Colonic mucosa (tissue), 4 donors: ENCODE data around the gene PSMB3. TPM values are rescaled to one million over a fixed set of nuclear protein-coding genes. Genes with fewer than 3 reads are reported as not detected.

Source experiments
- DNase-seq: peaks from one replicate; pipeline ENCODE4 v3.0.0-alpha.2; 2020
- H3K27ac ChIP-seq: fragments of 200-600 bp; one replicate; pipeline ENCODE4 v1.8.0; 2021
- H3K27me3 ChIP-seq: fragments of 200-600 bp; one replicate; pipeline ENCODE4 v1.8.0; 2021
- H3K36me3 ChIP-seq: fragments of 200-600 bp; one replicate; pipeline ENCODE4 v1.8.0; 2021
- H3K4me1 ChIP-seq: fragments of 200-600 bp; one replicate; pipeline ENCODE4 v1.8.0; 2021; ENCODE audit warnings: mild to moderate bottlenecking
- H3K4me3 ChIP-seq: fragments of 200-600 bp; one replicate; pipeline ENCODE4 v1.8.0; 2021
- H3K9ac ChIP-seq, 2 donors: one replicate each; pipeline ENCODE4 v1.7.0; 2013; ENCODE audit warnings: control low read depth in 2 of 2, low read depth in 2 of 2, low read length in 2 of 2
- H3K9me3 ChIP-seq: fragments of 200-600 bp; one replicate; pipeline ENCODE4 v1.8.0; 2021
- CTCF ChIP-seq: fragments of 200-600 bp; IDR thresholded peaks from one replicate; pipeline ENCODE4 v1.8.0; 2022; ENCODE audit warnings: antibody characterized with exemption, mild to moderate bottlenecking
- intact Hi-C: fragments of 100-400 bp; cut with DNase I; formaldehyde crosslinking; loops from one replicate; pipeline ENCODE4 v1.14.1; 2022
- total RNA-seq, 2 donors: library from RNA; stranded (reverse); fragmentation: NEBNext Ultra II Directional in 1 of 2; extraction: Animal tissue kit (Norgen Biotek cat#: 25700) in 1 of 2; gene quantifications; one replicate each; pipeline ENCODE4 v1.2.1, GENCODE V29; 2021
- donor health status: healthy.
- donor health status: DM: no; HTN: no; CAD: no.
- donor health status: DM: no; HTN: no; CAD: no.

PSMB3 gene
- total RNA-seq, 2 donors from 2014 or later: 160 to 253 TPM

GRCh38 chr17:38745545-38745944, 7.0 kb upstream of the PSMB3 start:
- H3K4me1 ChIP-seq: peaks cover 27% of the 10 kb centered on the region
- no peak overlapping the region for H3K27ac ChIP-seq
- H3K9me3 ChIP-seq: no peaks in the 10 kb centered on the region
- no peak for TF ChIP-seq CTCF
- intact Hi-C loops: no loop called here
- H3K4me3 ChIP-seq: no peak overlapping the region
- H3K9ac ChIP-seq: peak overlapping the region in 1 of 2 donors; percentile 12
- H3K36me3 ChIP-seq: no peaks in the 10 kb centered on the region
- peak; percentile 36 for DNase-seq
- no peaks in the 10 kb centered on the region for H3K27me3 ChIP-seq

GRCh38 chr17:38746004-38746848, 6.3 kb upstream of the PSMB3 start:
- Histone ChIP-seq H3K4me3 (peak overlapping the region; percentile 80), H3K9me3 (no peaks in the 10 kb centered on the region), H3K27ac (no peak overlapping the region), H3K9ac (peak overlapping the region; percentile 27 to 87), H3K27me3 (no peaks in the 10 kb centered on the region), H3K4me1 (peaks cover 28% of the 10 kb centered on the region), H3K36me3 (no peaks in the 10 kb centered on the region)
- intact Hi-C loops: no loop called here
- TF ChIP-seq CTCF: no peak
- DNase-seq: peak; percentile 29

- DNase-seq: peak; percentile 40
- no peak for TF ChIP-seq CTCF
- Histone ChIP-seq H3K9ac (peak overlapping the region; percentile 87 to 89), H3K27ac (peak overlapping the region; percentile 86), H3K27me3 (no peaks in the 10 kb centered on the region), H3K36me3 (no peaks in the 10 kb centered on the region), H3K4me3 (peak overlapping the region; percentile 80), H3K9me3 (no peaks in the 10 kb centered on the region), H3K4me1 (peaks cover 20% of the 10 kb centered on the region)
- intact Hi-C loops: no loop called here
Measured at GRCh38 chr17:38746849-38747462, 5.6 kb upstream of the PSMB3 start.

GRCh38 chr17:38747463-38748148, 4.9 kb upstream of the PSMB3 start:
- Histone ChIP-seq H3K27ac (peak overlapping the region; percentile 86), H3K27me3 (no peaks in the 10 kb centered on the region), H3K36me3 (no peaks in the 10 kb centered on the region), H3K4me1 (peaks cover 14% of the 10 kb centered on the region), H3K4me3 (peak overlapping the region; percentile 80), H3K9ac (peak overlapping the region; percentile 87 to 89), H3K9me3 (no peaks in the 10 kb centered on the region)
- TF ChIP-seq CTCF: no peak
- intact Hi-C loops: no loop called here
- DNase-seq: peak; percentile 71

- Histone ChIP-seq H3K9me3 (no peaks in the 10 kb centered on the region), H3K27me3 (no peaks in the 10 kb centered on the region), H3K36me3 (no peaks in the 10 kb centered on the region), H3K9ac (peak within 1 kb of the TSS; percentile 89 to 93), H3K27ac (peak within 1 kb of the TSS; percentile 86), H3K4me1 (peaks cover 10% of the 10 kb centered on the region), H3K4me3 (peak within 1 kb of the TSS; percentile 80)
- intact Hi-C loops: no loop called here
- TF ChIP-seq CTCF: no peak
- DNase-seq: peak; percentile 95
Measured at GRCh38 chr17:38748149-38748891, 4.2 kb upstream of the PSMB3 start, which contains the start of gene PCGF2. PCGF2 (minus strand) TSS chr17:38748336; CDS start chr17:38740402, 7,934 bp downstream.
